ENCODE data around the gene FLT1.

The FLT1 gene

GRCh38 chr13:28493740-28494503 lies 1.0 kb downstream of the FLT1 start:
- H3K27me3 ChIP-seq = peaks cover 0 to 69% of the 10 kb centered on the region in 2 donors
- no peak for DNase-seq

GRCh38 chr13:28492569-28493367 lies 2.2 kb downstream of the FLT1 start:
- H3K4me1 ChIP-seq = peaks cover 0 to 24% (median 24%) of the 10 kb centered on the region in 4 donors
- H3K27me3 ChIP-seq = peaks cover 0 to 77% of the 10 kb centered on the region in 2 donors
- DNase-seq = no peak
- H3K9me3 ChIP-seq = no peaks in the 10 kb centered on the region
- peak overlapping the region; percentile 46 to 49 for H3K4me3 ChIP-seq
- intact Hi-C loops (cut with DNase I; ENCODE audit: low total_unique reads) = no loop called here
- no peaks in the 10 kb centered on the region for H3K36me3 ChIP-seq
- no peak overlapping the region for H3K27ac ChIP-seq
- no peak for TF ChIP-seq CTCF (IDR thresholded peaks at IDR 0.05)

More at GRCh38 chr13:28493740-28494503, 1.0 kb downstream of the FLT1 start:
- intact Hi-C loops (cut with DNase I; ENCODE audit: low total_unique reads) = no loop called here
- Histone ChIP-seq H3K4me1 (peaks cover 0 to 24% (median 24%) of the 10 kb centered on the region in 4 donors), H3K27ac (peak overlapping the region in 1 of 2 donors; percentile 6), H3K9me3 (no peaks in the 10 kb centered on the region), H3K4me3 (peak overlapping the region; percentile 46 to 49), H3K36me3 (no peaks in the 10 kb centered on the region)
- TF ChIP-seq CTCF (IDR thresholded peaks at IDR 0.05) = no peak

GRCh38 chr13:28490061-28490460 lies 4.9 kb downstream of the FLT1 start:
- intact Hi-C loops (cut with DNase I; ENCODE audit: low total_unique reads) = no loop called here
- no peak overlapping the region for H3K4me3 ChIP-seq
- H3K9me3 ChIP-seq = no peaks in the 10 kb centered on the region
- H3K4me1 ChIP-seq = peaks cover 0 to 18% (median 17%) of the 10 kb centered on the region in 4 donors
- H3K27me3 ChIP-seq = peaks cover 0 to 75% of the 10 kb centered on the region in 2 donors
- no peak for DNase-seq
- TF ChIP-seq CTCF (IDR thresholded peaks at IDR 0.05) = no peak
- no peaks in the 10 kb centered on the region for H3K36me3 ChIP-seq
- H3K27ac ChIP-seq = no peak overlapping the region

- Histone ChIP-seq H3K4me3 (no peak overlapping the region), H3K27me3 (peaks cover 0 to 69% of the 10 kb centered on the region in 2 donors), H3K9me3 (no peaks in the 10 kb centered on the region), H3K4me1 (peaks cover 0 to 13% (median 12%) of the 10 kb centered on the region in 4 donors), H3K36me3 (no peaks in the 10 kb centered on the region), H3K27ac (no peak overlapping the region)
- no peak for DNase-seq
- TF ChIP-seq CTCF (IDR thresholded peaks at IDR 0.05) = no peak
- intact Hi-C loops (cut with DNase I; ENCODE audit: low total_unique reads) = no loop called here
These were observed 5.4 kb downstream of the FLT1 start for GRCh38 chr13:28489524-28489931.

- peaks cover 0 to 59% of the 10 kb centered on the region in 2 donors for H3K27me3 ChIP-seq
- H3K9me3 ChIP-seq = no peaks in the 10 kb centered on the region
- DNase-seq = no peak
- H3K4me1 ChIP-seq = peaks cover 0 to 3% (median 2%) of the 10 kb centered on the region in 4 donors
- no peaks in the 10 kb centered on the region for H3K36me3 ChIP-seq
- TF ChIP-seq CTCF (IDR thresholded peaks at IDR 0.05) = no peak
- no peak overlapping the region for H3K27ac ChIP-seq
- H3K4me3 ChIP-seq = no peak overlapping the region
- intact Hi-C loops (cut with DNase I; ENCODE audit: low total_unique reads) = no loop called here
These were observed 6.4 kb downstream of the FLT1 start for GRCh38 chr13:28488376-28489005.

All from tibial artery (tissue), 4 donors.